ENCODE measurements around the gene NDUFA8. TPM values are rescaled to one million over a fixed set of nuclear protein-coding genes. Genes with fewer than 3 reads are reported as not detected.

NDUFA8 gene
- total RNA-seq, 1 experiment from 2014 or later, result 60.7 TPM

GRCh38 chr9:122179690-122180074 is 20.1 kb upstream of the NDUFA8 start:
- H3K27me3 ChIP-seq (ENCODE audit: insufficient read depth, low read length), result no peaks in the 10 kb centered on the region
- no peak overlapping the region for H2BK120ac ChIP-seq (ENCODE audit: low read depth, low read length, poor library complexity, severe bottlenecking)
- no peak overlapping the region for H3K27ac ChIP-seq (ENCODE audit: insufficient read length, low read depth, low read length)
- H2AK5ac ChIP-seq (ENCODE audit: insufficient read length, low read length), result no peak overlapping the region
- H3K4me1 Mint-ChIP-seq, result peaks cover 2 to 12% of the 10 kb centered on the region in 2 experiments; a peak in 1 of 4 replicates
- no peak overlapping the region for H3K4ac ChIP-seq (ENCODE audit: low read depth, low read length)
- H3K23ac ChIP-seq (ENCODE audit: insufficient read length, low read depth, low read length), result no peak overlapping the region
- no peak overlapping the region for H4K8ac ChIP-seq (replicated peaks; ENCODE audit: insufficient read length, low read depth, low read length)
- H3K9me3 ChIP-seq (ENCODE audit: control insufficient read depth, low read depth, low read length), result no peaks in the 10 kb centered on the region
- no peak overlapping the region for H3K56ac ChIP-seq (ENCODE audit: insufficient read length, low read depth, low read length)
- H3K4me3 Mint-ChIP-seq, result no peak overlapping the region
- H3K27ac Mint-ChIP-seq, result no peak overlapping the region; a peak in 1 of 7 replicates
- H3K4me1 ChIP-seq (ENCODE audit: insufficient read depth, low read length), result no peaks in the 10 kb centered on the region
- peaks cover 3% of the 10 kb centered on the region; the same call in 1 of the 2 replicates for H3K27me3 Mint-ChIP-seq (ENCODE audit: low read depth)
- no peak overlapping the region for H2AFZ ChIP-seq (ENCODE audit: low read length)
- H3K14ac ChIP-seq (ENCODE audit: insufficient read depth, low read length), result no peak overlapping the region
- no peaks in the 10 kb centered on the region for H4K20me1 ChIP-seq (ENCODE audit: control insufficient read depth, insufficient read depth, insufficient read length)
- no peak overlapping the region for H3T11ph ChIP-seq (ENCODE audit: low read length)
- no peaks in the 10 kb centered on the region for H3K79me1 ChIP-seq (ENCODE audit: insufficient read depth, low read depth, low read length, poor library complexity, severe bottlenecking)
- H2BK12ac ChIP-seq (ENCODE audit: insufficient read length, low read depth, low read length), result no peak overlapping the region
- H3K36me3 Mint-ChIP-seq (ENCODE audit: insufficient read depth in 1 of 3, low read depth in 3 of 3), result no peaks in the 10 kb centered on the region
- no peak overlapping the region for H2BK15ac ChIP-seq (ENCODE audit: low read depth, low read length)
- H3K79me2 ChIP-seq (ENCODE audit: insufficient read depth, low read length), result no peaks in the 10 kb centered on the region
- H3K9ac ChIP-seq (ENCODE audit: extremely low read depth, insufficient read length, low read length), result no peak overlapping the region
- no peak overlapping the region for H4K5ac ChIP-seq (ENCODE audit: insufficient read length, low read depth, low read length)
- H2BK20ac ChIP-seq (ENCODE audit: low read depth, low read length, poor library complexity, severe bottlenecking), result no peak overlapping the region
- no peak overlapping the region for H2BK5ac ChIP-seq (ENCODE audit: insufficient read length, low read length)
- no peak for DNase-seq
- no peak for TF ChIP-seq CTCF (conservative IDR thresholded peaks at IDR 0.05)
- WGBS (ENCODE audit: extremely low coverage, insufficient read length, low lambda C conversion rate), result no CpG with 5 or more reads among the region's 2 CpGs
- H4K91ac ChIP-seq (ENCODE audit: insufficient read length, low read depth, low read length), result no peak overlapping the region
- no peaks in the 10 kb centered on the region for H3K9me3 Mint-ChIP-seq
- H3K18ac ChIP-seq (ENCODE audit: insufficient read length, low read depth, low read length), result no peak overlapping the region
- no peaks in the 10 kb centered on the region for H3K23me2 ChIP-seq (ENCODE audit: insufficient read length, low read depth, low read length, poor library complexity, severe bottlenecking)
- H3K4me2 ChIP-seq (ENCODE audit: insufficient read depth, insufficient read length, low read length), result no peak overlapping the region

All from H9 (cell line).